Panc1 (cell line): ENCODE results near the gene TRERF1. TPM values are rescaled to one million over a fixed set of nuclear protein-coding genes. Genes with fewer than 3 reads are reported as not detected.
A peak's percentile ranks its signal among the peaks of the same experiment; 100 is the strongest.

Source experiments
- ATAC-seq: fragments of 200-7000 bp; cut with Tn5 transposase; 2 replicates; pipeline ENCODE4 v1.9.1; 2020; ENCODE audit warnings: mild to moderate bottlenecking, moderate library complexity
- BruUV-seq: library from RNA; stranded (reverse); fragments of 400-500 nt; replicated peaks from 2 replicates; lab custom pipeline; 2021; lab: Mats Ljungman, UMichigan
- CTCF ChIA-PET: fragments of 300-600 bp; sonication (Branson Sonifier 250); formaldehyde crosslinking; loops from one replicate; lab custom pipeline; 2022; ENCODE audit warnings: antibody characterized with exemption; lab: Charles Lee
- POLR2A ChIA-PET: fragments of 300-600 bp; sonication (Branson Sonifier 250); formaldehyde crosslinking; loops from one replicate; lab custom pipeline; 2022; ENCODE audit warnings: antibody characterized with exemption; lab: Charles Lee
- DNase-seq: peaks from one replicate; pipeline ENCODE4 v3.0.0-alpha.2; 2010; ENCODE audit warnings: low read depth, low spot score
- H3K27ac ChIP-seq: 2 replicates; pipeline ENCODE4 v1.5.1; 2011; ENCODE audit warnings: mild to moderate bottlenecking, low read length, inconsistent platforms
- H3K27me3 ChIP-seq: fragments of 200-500 bp; sonication (Bioruptor generic); 2 replicates; pipeline ENCODE4 v1.6.0; 2014; ENCODE audit warnings: low read length, inconsistent platforms; ENCODE audit not compliant: control insufficient read depth, insufficient read depth
- H3K36me3 ChIP-seq: fragments of 200-500 bp; sonication (Bioruptor generic); 2 replicates; pipeline ENCODE4 v1.5.1; 2014; ENCODE audit warnings: inconsistent platforms, mild to moderate bottlenecking, low read length, moderate library complexity; ENCODE audit not compliant: control insufficient read depth, insufficient read depth
- H3K4me1 ChIP-seq: 2 replicates; pipeline ENCODE4 v1.5.1; 2011; ENCODE audit warnings: inconsistent platforms, mild to moderate bottlenecking, low read length, moderate library complexity; ENCODE audit not compliant: control insufficient read depth, insufficient read depth
- H3K4me3 ChIP-seq, 2 experiments: 2 replicates each; pipeline ENCODE4 v1.5.1; 2011 to 2012; ENCODE audit warnings: low read depth in 2 of 2, low read length in 2 of 2, mild to moderate bottlenecking in 2 of 2, inconsistent platforms in 1 of 2, moderate library complexity in 1 of 2
- H3K9me3 ChIP-seq: fragments of 200-500 bp; sonication (Bioruptor generic); 2 replicates; pipeline ENCODE4 v1.5.1; 2014; ENCODE audit warnings: low read depth, mild to moderate bottlenecking, inconsistent platforms, low read length, moderate library complexity; ENCODE audit not compliant: control insufficient read depth, insufficient read depth
- CTCF ChIP-seq: fragments of 450-650 bp; IDR thresholded peaks from 2 replicates; pipeline ENCODE4 v1.5.1; 2017; ENCODE audit warnings: mild to moderate bottlenecking
- POLR2AphosphoS5 ChIP-seq: IDR thresholded peaks from 2 replicates; pipeline ENCODE4 v1.6.1; 2012; ENCODE audit warnings: mild to moderate bottlenecking, low read depth, low read length, moderate library complexity
- REST ChIP-seq, 2 experiments: IDR thresholded peaks; 2 replicates each; pipeline ENCODE4 v1.6.1; 2011 to 2012; ENCODE audit warnings: low read depth in 2 of 2, control low read depth in 1 of 2, low read length in 1 of 2, mild to moderate bottlenecking in 1 of 2, moderate library complexity in 1 of 2; ENCODE audit not compliant: insufficient read depth in 1 of 2
- SIN3A ChIP-seq: IDR thresholded peaks from 2 replicates; pipeline ENCODE4 v1.6.1; 2012; ENCODE audit warnings: low read depth, mild to moderate bottlenecking, low read length, moderate library complexity, borderline replicate concordance; ENCODE audit not compliant: insufficient read depth
- TCF7L2 ChIP-seq: IDR thresholded peaks from 2 replicates; pipeline ENCODE4 v1.6.1; 2011; ENCODE audit warnings: mild to moderate bottlenecking, low read depth, low read length, inconsistent platforms
- in situ Hi-C: cut with HindIII; loops from 2 replicates; pipeline ENCODE4 v1.10.0; 2016; ENCODE audit warnings: low sequenced_read_pairs, low pct_unique_long_range_greater_than_20kb
- intact Hi-C: fragments of 100-400 bp; cut with micrococcal nuclease; formaldehyde crosslinking; loops from one replicate; pipeline ENCODE4 v1.10.0; 2022; ENCODE audit not compliant: unreplicated experiment
- total RNA-seq: library from RNA; stranded (reverse); gene quantifications from one replicate; pipeline ENCODE4 v1.2.1, GENCODE V29; 2021; ENCODE audit not compliant: unreplicated experiment

Gene TRERF1
- total RNA-seq, 1 experiment from 2014 or later: 30.6 TPM

- peak overlapping the region; percentile 84 for H3K27ac ChIP-seq
- H3K4me1 ChIP-seq: peaks cover 58% of the 10 kb centered on the region
- ChIA-PET CTCF (interaction anchor here (0.6 kb wide), 1 partner anchor 111 kb away, joined by 5 read pairs; no protein-coding TSS in a partner anchor), POLR2A (no interaction called here)
- ATAC-seq: peak; percentile 82
- in situ Hi-C loops (no loop called here), intact Hi-C loops (no loop called here)
- H3K36me3 ChIP-seq: no peaks in the 10 kb centered on the region
- H3K9me3 ChIP-seq: no peaks in the 10 kb centered on the region
- no peak for DNase-seq
- no TSS peak for BruUV-seq
- H3K27me3 ChIP-seq: no peaks in the 10 kb centered on the region
- peak overlapping the region in 1 of 2 experiments; percentile 29; a peak in 2 of 4 replicates for H3K4me3 ChIP-seq
- TF ChIP-seq POLR2AphosphoS5: no peak
- no peak for TF ChIP-seq CTCF
- TF ChIP-seq SIN3A: no peak
- no peak for TF ChIP-seq TCF7L2
These were observed 47.2 kb downstream of the TRERF1 start for GRCh38 chr6:42404484-42404883.

GRCh38 chr6:42403831-42404230 lies 47.9 kb downstream of the TRERF1 start:
- peak; percentile 4; the same call in 1 of the 2 replicates for ATAC-seq
- Histone ChIP-seq H3K4me3 (no peak overlapping the region), H3K36me3 (no peaks in the 10 kb centered on the region), H3K27ac (peak overlapping the region; percentile 84), H3K4me1 (peaks cover 58% of the 10 kb centered on the region), H3K9me3 (no peaks in the 10 kb centered on the region), H3K27me3 (no peaks in the 10 kb centered on the region)
- no peak for TF ChIP-seq CTCF
- no peak for TF ChIP-seq SIN3A
- TF ChIP-seq REST (IDR thresholded peaks at IDR 0.05; ENCODE audit: insufficient read depth in 1 of 2, low read depth in 2 of 2, low read length in 1 of 2): no peak
- no peak for TF ChIP-seq TCF7L2
- TF ChIP-seq POLR2AphosphoS5: no peak
- ChIA-PET POLR2A (interaction anchor here (0.5 kb wide), 1 partner anchor 47 kb away, joined by 19 read pairs; no protein-coding TSS in a partner anchor), CTCF (interaction anchor here (0.6 kb wide), 1 partner anchor 897 kb away, joined by 3 read pairs; no protein-coding TSS in a partner anchor)
- no TSS peak for BruUV-seq
- in situ Hi-C loops (no loop called here), intact Hi-C loops (no loop called here)
- DNase-seq: no peak
